ENCODE data around the gene NELFB. TPM values are rescaled to one million over a fixed set of nuclear protein-coding genes. Genes with fewer than 3 reads are reported as not detected.

NELFB gene
- total RNA-seq, 1 experiment from 2014 or later, result 71.7 TPM

DNA sequence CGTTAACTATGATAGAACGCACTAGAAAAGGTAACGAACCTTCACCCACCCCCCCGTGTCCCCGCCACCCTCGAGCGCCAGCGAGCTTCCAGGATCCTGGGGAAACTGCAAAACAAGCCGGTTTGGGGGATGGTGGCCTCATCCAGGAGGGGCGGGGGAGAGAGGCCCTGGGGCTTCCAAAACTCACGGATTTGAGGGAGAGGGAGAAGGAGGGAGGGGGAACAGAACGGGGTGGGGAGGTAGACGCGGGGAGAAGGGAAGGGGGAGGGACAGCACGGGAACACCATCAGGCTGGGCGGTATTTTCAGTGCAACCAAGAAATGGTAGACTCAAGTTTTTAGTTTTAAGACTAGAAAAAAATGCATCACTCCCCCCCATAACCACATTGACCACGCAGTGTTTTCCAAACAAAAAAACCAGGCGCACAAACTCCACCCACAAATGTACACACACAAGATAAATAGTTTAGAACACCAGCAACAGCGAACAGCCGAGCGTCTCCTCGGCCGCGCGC is 45.5 kb downstream of the NELFB start:
- Histone ChIP-seq H4K91ac (ENCODE audit: insufficient read length, low read depth, low read length) (no peak overlapping the region), H2BK12ac (ENCODE audit: insufficient read length, low read depth, low read length) (no peak overlapping the region), H2AK5ac (ENCODE audit: insufficient read length, low read length) (no peak overlapping the region), H3K9me3 (ENCODE audit: control insufficient read depth, low read depth, low read length) (no peaks in the 10 kb centered on the region), H3K27ac (ENCODE audit: insufficient read length, low read depth, low read length) (no peak overlapping the region), H3K56ac (ENCODE audit: insufficient read length, low read depth, low read length) (no peak overlapping the region), H3K14ac (ENCODE audit: insufficient read depth, low read length) (no peak overlapping the region), H3K27me3 (ENCODE audit: insufficient read depth, low read length) (peaks cover 5% of the 10 kb centered on the region; the same call in 1 of the 2 replicates), H4K20me1 (ENCODE audit: control insufficient read depth, insufficient read depth, insufficient read length) (no peaks in the 10 kb centered on the region), H3K18ac (ENCODE audit: insufficient read length, low read depth, low read length) (no peak overlapping the region), H3K4me1 (ENCODE audit: insufficient read depth, low read length) (peaks cover 5% of the 10 kb centered on the region; the same call in 1 of the 2 replicates), H2BK15ac (ENCODE audit: low read depth, low read length) (no peak overlapping the region), H3K23me2 (ENCODE audit: insufficient read length, low read depth, low read length, poor library complexity, severe bottlenecking) (peaks cover 7% of the 10 kb centered on the region), H3K23ac (ENCODE audit: insufficient read length, low read depth, low read length) (no peak overlapping the region), H3K4ac (ENCODE audit: low read depth, low read length) (no peak overlapping the region), H2BK5ac (ENCODE audit: insufficient read length, low read length) (no peak overlapping the region), H3T11ph (ENCODE audit: low read length) (no peak overlapping the region), H3K9ac (ENCODE audit: extremely low read depth, insufficient read length, low read length) (no peak overlapping the region), H3K79me2 (ENCODE audit: insufficient read depth, low read length) (no peaks in the 10 kb centered on the region), H3K79me1 (ENCODE audit: insufficient read depth, low read depth, low read length, poor library complexity, severe bottlenecking) (no peaks in the 10 kb centered on the region), H3K4me2 (ENCODE audit: insufficient read depth, insufficient read length, low read length) (peak overlapping the region; percentile 31), H2BK120ac (ENCODE audit: low read depth, low read length, poor library complexity, severe bottlenecking) (no peak overlapping the region), H4K5ac (ENCODE audit: insufficient read length, low read depth, low read length) (no peak overlapping the region), H4K8ac (replicated peaks; ENCODE audit: insufficient read length, low read depth, low read length) (no peak overlapping the region), H2BK20ac (ENCODE audit: low read depth, low read length, poor library complexity, severe bottlenecking) (no peak overlapping the region), H2AFZ (ENCODE audit: low read length) (no peak overlapping the region)
- H3K4me3 Mint-ChIP-seq, result peak overlapping the region; percentile 80 to 99
- no CpG with 5 or more reads among the region's 25 CpGs for WGBS (ENCODE audit: extremely low coverage, insufficient read length, low lambda C conversion rate)
- H3K9me3 Mint-ChIP-seq, result peaks cover 0 to 2% of the 10 kb centered on the region in 2 experiments; a peak in 3 of 5 replicates
- TF ChIP-seq, protein P1, sequence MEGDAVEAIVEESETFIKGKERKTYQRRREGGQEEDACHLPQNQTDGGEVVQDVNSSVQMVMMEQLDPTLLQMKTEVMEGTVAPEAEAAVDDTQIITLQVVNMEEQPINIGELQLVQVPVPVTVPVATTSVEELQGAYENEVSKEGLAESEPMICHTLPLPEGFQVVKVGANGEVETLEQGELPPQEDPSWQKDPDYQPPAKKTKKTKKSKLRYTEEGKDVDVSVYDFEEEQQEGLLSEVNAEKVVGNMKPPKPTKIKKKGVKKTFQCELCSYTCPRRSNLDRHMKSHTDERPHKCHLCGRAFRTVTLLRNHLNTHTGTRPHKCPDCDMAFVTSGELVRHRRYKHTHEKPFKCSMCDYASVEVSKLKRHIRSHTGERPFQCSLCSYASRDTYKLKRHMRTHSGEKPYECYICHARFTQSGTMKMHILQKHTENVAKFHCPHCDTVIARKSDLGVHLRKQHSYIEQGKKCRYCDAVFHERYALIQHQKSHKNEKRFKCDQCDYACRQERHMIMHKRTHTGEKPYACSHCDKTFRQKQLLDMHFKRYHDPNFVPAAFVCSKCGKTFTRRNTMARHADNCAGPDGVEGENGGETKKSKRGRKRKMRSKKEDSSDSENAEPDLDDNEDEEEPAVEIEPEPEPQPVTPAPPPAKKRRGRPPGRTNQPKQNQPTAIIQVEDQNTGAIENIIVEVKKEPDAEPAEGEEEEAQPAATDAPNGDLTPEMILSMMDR (conservative IDR thresholded peaks at IDR 0.05), result no peak
- H3K36me3 Mint-ChIP-seq (ENCODE audit: insufficient read depth in 1 of 3, low read depth in 3 of 3), result peaks cover 0 to 2% (median 0%) of the 10 kb centered on the region in 3 experiments; a peak in 3 of 7 replicates
- DNase-seq, result peak; percentile 68
- H3K27ac Mint-ChIP-seq, result peak overlapping the region; percentile 57 to 96 (median 93); a peak in 5 of 7 replicates
- peaks cover 43% of the 10 kb centered on the region for H3K27me3 Mint-ChIP-seq (ENCODE audit: low read depth)
- peaks cover 36 to 53% of the 10 kb centered on the region in 2 experiments for H3K4me1 Mint-ChIP-seq

Data from H9 (cell line).